HepG2 (cell line): ENCODE measurements around the gene MAP2K2. TPM values are rescaled to one million over a fixed set of nuclear protein-coding genes. Genes with fewer than 3 reads are reported as not detected.

Source experiments
- ARNT ChIP-seq: fragments of 450-650 bp; IDR thresholded peaks from 2 replicates; pipeline ENCODE4 v1.6.1; 2017
- ARNT2 ChIP-seq: sonication (generic); formaldehyde crosslinking; IDR thresholded peaks from 2 replicates; pipeline ENCODE4 v1.8.0; 2022; ENCODE audit warnings: mild to moderate bottlenecking, low read depth, missing genetic modification reagents, moderate library complexity
- ARNTL ChIP-seq: sonication (generic); formaldehyde crosslinking; IDR thresholded peaks from 2 replicates; pipeline ENCODE4 v1.4.0; 2020; ENCODE audit warnings: mild to moderate bottlenecking, missing genetic modification reagents
- ATF5 ChIP-seq: sonication (generic); formaldehyde crosslinking; IDR thresholded peaks from 2 replicates; pipeline ENCODE4 v1.4.0; 2020; ENCODE audit warnings: mild to moderate bottlenecking, low read depth, missing genetic modification reagents
- CHD4 ChIP-seq: fragments of 200-600 bp; sonication (generic); IDR thresholded peaks from 2 replicates; pipeline ENCODE4 v1.7.0; 2017; ENCODE audit warnings: mild to moderate bottlenecking, low read length, borderline replicate concordance
- PRPF4 ChIP-seq: fragments of 200-400 bp; formaldehyde crosslinking; IDR thresholded peaks from 2 replicates; pipeline ENCODE4 v1.6.1; 2016; ENCODE audit warnings: low read length, low read depth; ENCODE audit not compliant: poor library complexity, severe bottlenecking
- SATB2 ChIP-seq: sonication (generic); formaldehyde crosslinking; IDR thresholded peaks from 2 replicates; pipeline ENCODE4 v1.5.0; 2020; ENCODE audit warnings: missing genetic modification reagents
- TBX2 ChIP-seq: sonication (generic); formaldehyde crosslinking; IDR thresholded peaks from 2 replicates; pipeline ENCODE4 v1.5.0; 2020; ENCODE audit warnings: missing genetic modification reagents, mild to moderate bottlenecking, borderline replicate concordance
- ZBTB1 ChIP-seq: sonication (generic); formaldehyde crosslinking; IDR thresholded peaks from 2 replicates; pipeline ENCODE4 v1.4.0; 2020; ENCODE audit warnings: missing genetic modification reagents, borderline replicate concordance
- ZBTB40 ChIP-seq, 2 experiments: fragments of 450-650 bp in 1 of 2; sonication (generic) in 1 of 2; formaldehyde crosslinking in 1 of 2; IDR thresholded peaks; 2 replicates each; pipeline versions ENCODE4 v1.6.1 to v1.8.0; 2016 to 2022; ENCODE audit warnings: antibody characterized with exemption in 1 of 2, mild to moderate bottlenecking in 1 of 2, missing genetic modification reagents in 1 of 2
- ZNF432 ChIP-seq: sonication (generic); formaldehyde crosslinking; IDR thresholded peaks from 2 replicates; pipeline ENCODE4 v1.5.0; 2020; ENCODE audit warnings: missing genetic modification reagents, mild to moderate bottlenecking, borderline replicate concordance
- ZSCAN21 ChIP-seq: sonication (generic); formaldehyde crosslinking; IDR thresholded peaks from 2 replicates; pipeline ENCODE4 v1.8.0; 2022; ENCODE audit warnings: mild to moderate bottlenecking, missing genetic modification reagents, moderate library complexity, borderline replicate concordance
- polyA plus RNA-seq, 8 experiments: library from polyadenylated mRNA; depleted of rRNA in 3 of 8; stranded (reverse) in 7 of 8; unstranded in 1 of 8; fragments of >200 nt; fragmentation: Illumina TruSeq in 4 of 8; extraction: Trizol in 4 of 8; gene quantifications; 2 replicates each; pipeline versions ENCODE4 v1.2.1 to v1.2.3, GENCODE V29; 2011 to 2016; ENCODE audit warnings: low read depth in 4 of 8, missing spikeins in 1 of 8, mixed read lengths in 1 of 8; ENCODE audit not compliant: insufficient read depth in 1 of 8
- total RNA-seq, 5 experiments: library from RNA; depleted of rRNA; stranded (reverse); fragments of >200 nt; fragmentation: Illumina TruSeq; extraction: Trizol; gene quantifications; 2 replicates each; pipeline ENCODE4 v1.2.3, GENCODE V29; 2016; ENCODE audit warnings: low read depth in 1 of 5

MAP2K2 gene
- total and polyA plus RNA-seq, 2 of the 13 experiments (the other 11 are each of a cell fraction or from before 2014, with no cell fraction given) = 70.3 to 80.9 TPM

GRCh38 chr19:4123615-4124568, at the start of gene MAP2K2 (continued):
- TF ChIP-seq ARNT2 (peak; percentile 99), ZSCAN21 (CRISPR knock-in tag) (peak; percentile 96; the same call in 1 of the 2 replicates), ATF5 (CRISPR knock-in tag) (peak; percentile 45; the same call in 1 of the 2 replicates), ARNTL (CRISPR knock-in tag) (no peak), CHD4 (no peak), ZNF432 (CRISPR knock-in tag) (no peak), PRPF4 (no peak), TBX2 (CRISPR knock-in tag) (peak; percentile 77; the same call in 1 of the 2 replicates), ZBTB40 (IDR thresholded peaks at IDR 0.05) (no peak), ZBTB40 (CRISPR knock-in tag; IDR thresholded peaks at IDR 0.05) (peak; percentile 53; the same call in 1 of the 2 replicates), ZBTB1 (CRISPR knock-in tag) (0 out of 2 replicates have a peak, but pooled peaks have one; percentile 57), SATB2 (CRISPR knock-in tag) (0 out of 2 replicates have a peak, but pooled peaks have one; percentile 53), ARNT (no peak)
